H9 (cell line): ENCODE measurements around the gene SPPL3. TPM values are rescaled to one million over a fixed set of nuclear protein-coding genes. Genes with fewer than 3 reads are reported as not detected.

Source experiments
- DNase-seq: peaks from one replicate; pipeline ENCODE4 v3.0.0-alpha.2; 2017
- H2AFZ ChIP-seq: one replicate; pipeline ENCODE4 v1.6.1; 2013; ENCODE audit warnings: mild to moderate bottlenecking, low read length, control low read depth, moderate library complexity
- H2AK5ac ChIP-seq: 2 replicates; pipeline ENCODE4 v1.6.1; 2013; ENCODE audit warnings: low read length, control low read depth, mixed read lengths; ENCODE audit not compliant: insufficient read length
- H2BK120ac ChIP-seq: one replicate; pipeline ENCODE4 v1.6.1; 2013; ENCODE audit warnings: low read depth, mild to moderate bottlenecking, low read length, control low read depth, inconsistent platforms; ENCODE audit not compliant: poor library complexity, severe bottlenecking
- H2BK12ac ChIP-seq: 2 replicates; pipeline ENCODE4 v1.6.1; 2013; ENCODE audit warnings: low read length, control low read depth, mixed read lengths, low read depth; ENCODE audit not compliant: insufficient read length
- H2BK15ac ChIP-seq: 2 replicates; pipeline ENCODE4 v1.6.1; 2013; ENCODE audit warnings: low read depth, low read length, control low read depth
- H2BK20ac ChIP-seq: one replicate; pipeline ENCODE4 v1.6.1; 2013; ENCODE audit warnings: low read depth, mild to moderate bottlenecking, low read length, control low read depth, inconsistent platforms; ENCODE audit not compliant: poor library complexity, severe bottlenecking
- H2BK5ac ChIP-seq: 2 replicates; pipeline ENCODE4 v1.6.1; 2013; ENCODE audit warnings: low read length, control low read depth, mixed read lengths; ENCODE audit not compliant: insufficient read length
- H3K14ac ChIP-seq: 2 replicates; pipeline ENCODE4 v1.6.1; 2013; ENCODE audit warnings: low read length, control low read depth; ENCODE audit not compliant: insufficient read depth
- H3K18ac ChIP-seq: 2 replicates; pipeline ENCODE4 v1.6.1; 2013; ENCODE audit warnings: low read depth, mild to moderate bottlenecking, mixed read lengths, low read length, control low read depth; ENCODE audit not compliant: insufficient read length
- H3K23ac ChIP-seq: 2 replicates; pipeline ENCODE4 v1.6.1; 2013; ENCODE audit warnings: low read length, control low read depth, mixed read lengths, low read depth; ENCODE audit not compliant: insufficient read length
- H3K23me2 ChIP-seq: 2 replicates; pipeline ENCODE4 v1.6.1; 2013; ENCODE audit warnings: low read depth, mild to moderate bottlenecking, mixed read lengths, low read length, control low read depth; ENCODE audit not compliant: insufficient read length, poor library complexity, severe bottlenecking
- H3K27ac ChIP-seq: 2 replicates; pipeline ENCODE4 v1.5.1; 2013; ENCODE audit warnings: low read length, control low read depth, mixed read lengths, low read depth; ENCODE audit not compliant: insufficient read length
- H3K27me3 ChIP-seq: 2 replicates; pipeline ENCODE4 v1.6.1; 2013; ENCODE audit warnings: low read length, control low read depth, inconsistent platforms; ENCODE audit not compliant: insufficient read depth
- H3K4ac ChIP-seq: 2 replicates; pipeline ENCODE4 v1.6.1; 2013; ENCODE audit warnings: low read depth, mild to moderate bottlenecking, control low read depth, inconsistent platforms, low read length, moderate library complexity
- H3K4me1 ChIP-seq: 2 replicates; pipeline ENCODE4 v1.6.1; 2013; ENCODE audit warnings: low read length, control low read depth, inconsistent platforms; ENCODE audit not compliant: insufficient read depth
- H3K4me2 ChIP-seq: 2 replicates; pipeline ENCODE4 v1.6.1; 2013; ENCODE audit warnings: low read length, control low read depth, mixed read lengths; ENCODE audit not compliant: insufficient read length, insufficient read depth
- H3K56ac ChIP-seq: 2 replicates; pipeline ENCODE4 v1.6.1; 2013; ENCODE audit warnings: low read depth, mild to moderate bottlenecking, mixed read lengths, low read length, control low read depth; ENCODE audit not compliant: insufficient read length
- H3K79me1 ChIP-seq: 2 replicates; pipeline ENCODE4 v1.6.1; 2013; ENCODE audit warnings: low read depth, mild to moderate bottlenecking, moderate library complexity, low read length, control low read depth, inconsistent platforms; ENCODE audit not compliant: insufficient read depth, poor library complexity, severe bottlenecking
- H3K79me2 ChIP-seq: 2 replicates; pipeline ENCODE4 v1.6.1; 2013; ENCODE audit warnings: low read length, control low read depth, inconsistent platforms; ENCODE audit not compliant: insufficient read depth
- H3K9ac ChIP-seq: 2 replicates; pipeline ENCODE4 v1.6.1; 2013; ENCODE audit warnings: low read length, control low read depth, mixed read lengths; ENCODE audit not compliant: insufficient read length; ENCODE audit errors: extremely low read depth
- H3K9me3 ChIP-seq: one replicate; pipeline ENCODE4 v1.6.1; 2013; ENCODE audit warnings: low read depth, low read length, inconsistent platforms; ENCODE audit not compliant: control insufficient read depth
- H3T11ph ChIP-seq: one replicate; pipeline ENCODE4 v1.6.1; 2013; ENCODE audit warnings: mild to moderate bottlenecking, low read length, control low read depth, inconsistent platforms
- H4K20me1 ChIP-seq: one replicate; pipeline ENCODE4 v1.6.1; 2013; ENCODE audit not compliant: control insufficient read depth, insufficient read length, insufficient read depth
- H4K5ac ChIP-seq: 2 replicates; pipeline ENCODE4 v1.6.1; 2013; ENCODE audit warnings: low read depth, mild to moderate bottlenecking, mixed read lengths, low read length, control low read depth; ENCODE audit not compliant: insufficient read length
- H4K8ac ChIP-seq: replicated peaks from 2 replicates; pipeline ENCODE4 v1.6.1; 2013; ENCODE audit warnings: low read length, control low read depth, mixed read lengths, low read depth; ENCODE audit not compliant: insufficient read length
- H4K91ac ChIP-seq: 2 replicates; pipeline ENCODE4 v1.6.1; 2013; ENCODE audit warnings: low read depth, mild to moderate bottlenecking, moderate library complexity, mixed read lengths, low read length, control low read depth; ENCODE audit not compliant: insufficient read length
- H3K27ac Mint-ChIP-seq, 3 experiments: 2 replicates in 2 of 3; 3 replicates in 1 of 3; pipeline ENCODE4 v1.8.0; 2020 to 2021; ENCODE audit warnings: mixed read lengths in 3 of 3, mild to moderate bottlenecking in 1 of 3, moderate library complexity in 1 of 3
- H3K27me3 Mint-ChIP-seq: 2 replicates; pipeline ENCODE4 v1.8.0; 2021; ENCODE audit warnings: low read depth, mild to moderate bottlenecking, moderate library complexity, mixed read lengths
- H3K36me3 Mint-ChIP-seq, 3 experiments: 2 replicates in 2 of 3; 3 replicates in 1 of 3; pipeline ENCODE4 v1.8.0; 2020 to 2021; ENCODE audit warnings: low read depth in 3 of 3, mixed read lengths in 3 of 3; ENCODE audit not compliant: insufficient read depth in 1 of 3
- H3K4me1 Mint-ChIP-seq, 2 experiments: 2 replicates each; pipeline ENCODE4 v1.8.0; 2020; ENCODE audit warnings: mixed read lengths in 2 of 2
- H3K4me3 Mint-ChIP-seq, 2 experiments: 2 replicates in 1 of 2; 3 replicates in 1 of 2; pipeline ENCODE4 v1.8.0; 2020 to 2021; ENCODE audit warnings: mild to moderate bottlenecking in 2 of 2, mixed read lengths in 2 of 2, moderate library complexity in 1 of 2
- H3K9me3 Mint-ChIP-seq, 2 experiments: 2 replicates in 1 of 2; 3 replicates in 1 of 2; pipeline ENCODE4 v1.8.0; 2020; ENCODE audit warnings: mild to moderate bottlenecking in 2 of 2, mixed read lengths in 2 of 2, moderate library complexity in 1 of 2
- WGBS: extraction: QIAGEN DNeasy Blood & Tissue Kit; methylation state at CpG from one replicate; pipeline ENCODE4 v1.1.7; 2013; ENCODE audit warnings: missing lambda C conversion rate, low lambda C conversion rate, mixed read lengths; ENCODE audit not compliant: insufficient read length; ENCODE audit errors: extremely low coverage; 5-methylcytosine and 5-hydroxymethylcytosine counted together
- total RNA-seq: library from RNA; stranded (reverse); gene quantifications from 2 replicates; pipeline ENCODE4 v1.2.1, GENCODE V29; 2021
- TF ChIP-seq, protein P1 (sequence below): fragments of 200-600 bp; sonication (generic); conservative IDR thresholded peaks from 3 replicates; pipeline ENCODE4 v1.8.0; 2021; ENCODE audit warnings: antibody characterized with exemption, mild to moderate bottlenecking

SPPL3 gene
- total RNA-seq, 1 experiment from 2014 or later = 46.3 TPM

DNA sequence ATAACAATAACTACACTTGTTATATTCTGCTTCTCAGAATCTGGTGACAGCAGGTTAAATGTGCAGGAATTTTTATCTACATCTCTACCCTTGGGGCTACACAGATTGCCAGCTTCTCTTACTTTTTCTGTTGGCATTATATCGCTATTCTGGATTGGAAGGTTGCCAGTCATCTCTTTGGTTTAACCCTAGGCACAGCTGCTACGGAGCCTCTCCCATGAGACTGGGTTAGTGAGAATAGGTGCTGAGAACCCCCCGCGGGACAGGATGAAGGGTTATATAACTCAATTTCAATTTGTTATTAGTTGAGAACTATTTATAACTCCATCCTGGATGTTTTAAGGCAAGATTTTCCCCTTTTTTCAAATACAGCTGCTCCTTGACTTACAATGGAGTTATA, 105.5 kb downstream of the SPPL3 start:
- Mint-ChIP-seq H3K9me3 (peaks cover 18 to 20% of the 10 kb centered on the region in 2 experiments), H3K27me3 (no peaks in the 10 kb centered on the region), H3K36me3 (peaks cover 16 to 26% (median 18%) of the 10 kb centered on the region in 3 experiments), H3K4me1 (peaks cover 23 to 26% of the 10 kb centered on the region in 2 experiments), H3K27ac (no peak overlapping the region; a peak in 1 of 7 replicates), H3K4me3 (no peak overlapping the region)
- H4K5ac ChIP-seq = no peak overlapping the region
- peaks cover 5% of the 10 kb centered on the region; the same call in 1 of the 2 replicates for H3K4me1 ChIP-seq
- H3K27ac ChIP-seq = no peak overlapping the region
- H2BK20ac ChIP-seq = no peak overlapping the region
- H3K14ac ChIP-seq = no peak overlapping the region
- no peak overlapping the region for H3T11ph ChIP-seq
- no peak overlapping the region for H4K91ac ChIP-seq
- no peak overlapping the region for H2AK5ac ChIP-seq
- no peaks in the 10 kb centered on the region for H3K79me2 ChIP-seq
- WGBS = no CpG with 5 or more reads among the region's 4 CpGs
- no peak overlapping the region for H3K18ac ChIP-seq
- no peaks in the 10 kb centered on the region for H4K20me1 ChIP-seq
- H2BK15ac ChIP-seq = no peak overlapping the region
- H4K8ac ChIP-seq = no peak overlapping the region
- no peaks in the 10 kb centered on the region for H3K27me3 ChIP-seq
- no peak overlapping the region for H3K23ac ChIP-seq
- H3K9me3 ChIP-seq = no peaks in the 10 kb centered on the region
- H3K4ac ChIP-seq = no peak overlapping the region
- no peak overlapping the region for H2BK120ac ChIP-seq
- H3K56ac ChIP-seq = no peak overlapping the region
- H2AFZ ChIP-seq = no peak overlapping the region
- no peaks in the 10 kb centered on the region for H3K79me1 ChIP-seq
- H2BK12ac ChIP-seq = no peak overlapping the region
- no peak for DNase-seq
- no peak overlapping the region for H2BK5ac ChIP-seq
- H3K23me2 ChIP-seq = no peaks in the 10 kb centered on the region
- H3K4me2 ChIP-seq = no peak overlapping the region
- no peak overlapping the region for H3K9ac ChIP-seq
- TF ChIP-seq, protein P1, sequence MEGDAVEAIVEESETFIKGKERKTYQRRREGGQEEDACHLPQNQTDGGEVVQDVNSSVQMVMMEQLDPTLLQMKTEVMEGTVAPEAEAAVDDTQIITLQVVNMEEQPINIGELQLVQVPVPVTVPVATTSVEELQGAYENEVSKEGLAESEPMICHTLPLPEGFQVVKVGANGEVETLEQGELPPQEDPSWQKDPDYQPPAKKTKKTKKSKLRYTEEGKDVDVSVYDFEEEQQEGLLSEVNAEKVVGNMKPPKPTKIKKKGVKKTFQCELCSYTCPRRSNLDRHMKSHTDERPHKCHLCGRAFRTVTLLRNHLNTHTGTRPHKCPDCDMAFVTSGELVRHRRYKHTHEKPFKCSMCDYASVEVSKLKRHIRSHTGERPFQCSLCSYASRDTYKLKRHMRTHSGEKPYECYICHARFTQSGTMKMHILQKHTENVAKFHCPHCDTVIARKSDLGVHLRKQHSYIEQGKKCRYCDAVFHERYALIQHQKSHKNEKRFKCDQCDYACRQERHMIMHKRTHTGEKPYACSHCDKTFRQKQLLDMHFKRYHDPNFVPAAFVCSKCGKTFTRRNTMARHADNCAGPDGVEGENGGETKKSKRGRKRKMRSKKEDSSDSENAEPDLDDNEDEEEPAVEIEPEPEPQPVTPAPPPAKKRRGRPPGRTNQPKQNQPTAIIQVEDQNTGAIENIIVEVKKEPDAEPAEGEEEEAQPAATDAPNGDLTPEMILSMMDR = no peak
